NCI-H748 treated with DMSO at 0.1 percent for 48 hours (cell line): ENCODE measurements around the gene NGB.

Experiments
- DNase-seq: peaks from one replicate; lab custom pipeline; 2025; lab: John Stamatoyannopoulos, UW

The NGB gene

DNA sequence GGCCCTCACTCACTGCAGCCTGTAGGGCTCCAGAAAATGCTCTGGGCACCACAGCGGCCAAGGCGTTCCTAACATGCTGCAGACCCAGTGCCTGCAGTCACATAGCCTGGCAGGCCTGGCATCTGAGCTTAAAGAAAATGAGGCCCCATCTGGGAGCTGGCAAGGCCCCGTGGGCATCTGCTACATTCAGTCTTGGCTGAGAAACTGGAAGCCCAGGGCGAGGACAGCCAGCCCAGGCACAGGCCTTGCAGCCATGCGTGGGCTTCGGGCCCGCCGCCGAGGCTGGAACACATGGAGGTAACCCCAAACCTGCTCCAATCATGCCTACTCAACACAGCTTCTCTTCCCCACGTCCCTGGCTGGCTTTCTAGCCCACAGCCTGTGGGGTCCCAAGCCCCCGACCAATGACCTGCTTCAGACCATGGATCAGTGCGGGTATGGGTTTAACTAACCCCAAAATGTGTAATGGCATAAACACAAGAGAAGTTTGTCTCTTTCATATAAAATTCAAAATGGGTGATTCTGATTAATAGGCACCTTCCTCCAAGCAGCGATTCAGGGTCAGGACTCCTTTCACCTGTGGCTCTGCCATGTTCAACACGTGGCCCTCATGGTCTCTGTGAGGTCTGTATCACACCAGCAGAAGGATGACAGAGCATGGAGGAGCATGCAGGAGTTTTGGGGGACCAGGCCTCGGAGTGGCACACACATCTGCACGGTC lies 6.4 kb downstream of the NGB start:
- no peak for DNase-seq

GRCh38 chr14:77260631-77261030 lies 10.4 kb downstream of the NGB start:
- no peak for DNase-seq

GRCh38 chr14:77260199-77260598 lies 10.8 kb downstream of the NGB start:
- DNase-seq = no peak

GRCh38 chr14:77259025-77259715 lies 11.8 kb downstream of the NGB start:
- no peak for DNase-seq

GRCh38 chr14:77258566-77258965 lies 12.4 kb downstream of the NGB start:
- no peak for DNase-seq

GRCh38 chr14:77257700-77258099 lies 13.3 kb downstream of the NGB start:
- no peak for DNase-seq

DNA sequence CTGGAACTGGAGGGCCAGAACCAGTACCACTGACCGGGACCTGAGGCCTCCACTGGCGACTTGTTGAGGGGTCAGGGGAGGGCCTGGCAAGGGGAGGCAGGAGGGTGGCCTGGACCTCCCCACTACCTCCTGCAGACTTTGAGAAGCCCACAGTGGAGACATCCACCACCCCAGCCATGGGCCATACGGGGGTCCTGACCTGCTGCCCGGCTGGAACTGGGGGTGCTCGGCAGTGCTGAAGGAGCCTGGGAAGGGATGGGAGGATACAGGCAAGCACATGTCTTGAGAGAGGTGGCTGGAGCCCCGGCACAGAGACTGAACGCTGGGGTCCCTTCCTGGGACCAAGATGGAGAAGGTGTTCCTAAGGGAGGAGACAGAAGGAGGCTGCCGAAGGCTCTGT lies 14.3 kb downstream of the NGB start:
- DNase-seq = no peak

DNA sequence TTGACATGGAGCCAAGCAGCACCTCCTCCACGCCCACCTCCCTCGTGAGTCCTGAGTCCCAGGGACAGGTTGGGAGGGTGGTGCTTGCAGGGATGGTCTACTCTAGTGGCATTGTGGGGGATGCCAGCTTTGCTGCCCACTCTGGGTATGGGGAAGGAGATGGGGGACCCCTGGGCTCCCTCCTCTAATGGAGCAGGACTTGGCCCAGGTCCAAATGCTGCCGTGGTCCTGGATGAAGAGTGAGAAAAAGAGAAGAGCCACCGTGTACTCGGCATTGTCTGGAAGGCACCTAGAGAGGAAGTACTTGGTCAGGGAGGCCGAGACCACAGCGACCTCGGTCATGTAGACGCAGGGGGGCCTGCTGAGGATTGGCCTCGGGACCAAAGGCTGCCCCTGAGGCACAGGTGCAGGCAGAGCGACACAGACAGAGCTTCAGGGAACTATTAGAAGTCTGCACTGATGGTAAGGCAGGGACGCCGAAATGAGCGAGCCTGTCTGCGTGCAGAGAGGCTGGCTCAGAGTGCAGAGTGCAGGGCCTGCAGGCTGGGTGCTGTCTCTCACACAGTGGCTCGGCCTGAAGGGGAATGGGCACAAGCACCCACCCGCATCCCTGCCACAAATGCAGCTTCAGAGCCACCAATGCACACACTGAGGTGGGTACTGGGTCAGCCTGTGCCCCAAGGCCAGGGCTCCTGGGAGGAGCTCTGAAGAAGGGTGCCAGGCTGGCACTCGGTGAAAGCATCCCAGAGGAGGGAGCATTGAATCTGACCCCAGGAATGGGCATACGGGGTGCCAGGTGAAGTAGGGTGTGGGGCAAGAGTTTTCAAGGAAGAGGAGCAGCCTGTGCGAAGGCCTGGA lies 17.4 kb downstream of the NGB start:
- no peak for DNase-seq

- no peak for DNase-seq
Observed at GRCh38 chr14:77251870-77252269, 19.1 kb downstream of the NGB start.

- DNase-seq = no peak
Observed at GRCh38 chr14:77250927-77251326, 20.1 kb downstream of the NGB start.

GRCh38 chr14:77249286-77249685 lies 21.7 kb downstream of the NGB start:
- DNase-seq = no peak

GRCh38 chr14:77248666-77249065 lies 22.3 kb downstream of the NGB start:
- DNase-seq = no peak

GRCh38 chr14:77246784-77247183 lies 24.2 kb downstream of the NGB start:
- DNase-seq = no peak

- no peak for DNase-seq
Observed at GRCh38 chr14:77245820-77246219, 25.2 kb downstream of the NGB start.

DNA sequence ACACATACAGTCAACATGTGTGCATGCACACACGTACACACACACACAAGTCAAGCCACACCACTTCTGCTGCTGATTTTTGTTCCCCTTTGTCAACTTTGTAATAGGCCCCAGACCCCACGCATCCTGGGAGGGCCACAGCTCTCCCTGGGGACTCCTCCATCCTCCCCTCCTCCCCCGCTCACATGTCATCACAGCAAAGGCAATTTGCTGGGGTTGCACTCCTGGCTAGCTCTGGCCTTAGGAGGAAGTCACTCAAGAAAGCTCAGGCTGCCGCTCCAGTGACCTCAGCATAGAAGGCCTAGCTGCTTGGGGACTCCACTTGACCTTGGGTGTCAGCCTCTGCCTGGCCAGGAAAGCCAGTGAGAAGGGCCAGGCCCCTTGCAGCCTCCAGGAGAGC lies 27.2 kb downstream of the NGB start:
- DNase-seq = no peak

DNA sequence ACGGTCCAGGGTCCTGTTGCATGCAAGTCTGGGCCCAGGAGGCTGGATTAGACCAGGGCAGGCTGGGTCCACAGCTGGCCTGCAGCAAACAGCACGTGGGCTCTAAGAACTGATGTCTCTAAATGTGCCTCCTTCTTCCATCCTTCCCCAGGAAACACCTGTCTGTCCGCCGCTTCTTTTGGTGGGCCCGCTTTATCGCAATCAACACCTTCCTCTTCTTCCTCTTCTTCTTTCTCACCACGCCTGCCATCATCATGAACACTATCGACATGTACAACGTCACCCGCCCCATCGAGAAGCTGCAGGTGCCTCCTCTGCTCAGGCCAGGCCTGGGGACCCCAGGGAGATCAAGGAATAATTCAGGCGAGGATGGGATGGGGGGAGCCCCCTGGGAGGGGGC lies 28.3 kb downstream of the NGB start:
- DNase-seq = no peak

- no peak for DNase-seq
Observed at GRCh38 chr14:77241955-77242354, 29.1 kb downstream of the NGB start.

DNA sequence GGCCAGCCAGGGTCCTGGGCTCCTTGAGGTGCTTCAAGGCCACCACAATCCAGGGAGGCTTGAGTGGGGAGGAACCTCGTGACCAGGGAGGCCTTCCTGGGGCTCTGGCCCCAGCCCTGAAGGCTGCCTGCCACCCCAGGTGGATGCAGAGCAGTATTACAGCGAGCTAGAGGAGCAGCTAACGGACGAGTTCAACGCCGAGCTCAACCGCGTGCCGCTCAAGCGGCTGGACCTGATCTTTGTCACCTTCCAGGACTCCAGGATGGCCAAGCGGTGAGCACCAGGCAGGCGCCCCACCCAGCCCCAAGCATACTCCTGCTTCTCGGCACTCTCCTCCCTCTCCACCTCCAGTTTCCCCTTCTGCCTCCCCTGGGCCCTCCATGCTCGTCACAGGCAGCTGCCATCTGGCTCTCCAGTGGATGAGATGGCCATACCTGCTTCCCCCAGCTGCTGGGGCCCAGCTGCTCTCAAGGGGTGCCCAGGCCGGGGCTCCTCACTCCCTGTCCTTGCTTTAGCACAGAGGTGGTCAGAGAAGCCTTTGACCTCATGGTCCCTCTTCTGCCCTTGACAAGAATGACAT lies 30.6 kb downstream of the NGB start:
- DNase-seq = no peak

DNA sequence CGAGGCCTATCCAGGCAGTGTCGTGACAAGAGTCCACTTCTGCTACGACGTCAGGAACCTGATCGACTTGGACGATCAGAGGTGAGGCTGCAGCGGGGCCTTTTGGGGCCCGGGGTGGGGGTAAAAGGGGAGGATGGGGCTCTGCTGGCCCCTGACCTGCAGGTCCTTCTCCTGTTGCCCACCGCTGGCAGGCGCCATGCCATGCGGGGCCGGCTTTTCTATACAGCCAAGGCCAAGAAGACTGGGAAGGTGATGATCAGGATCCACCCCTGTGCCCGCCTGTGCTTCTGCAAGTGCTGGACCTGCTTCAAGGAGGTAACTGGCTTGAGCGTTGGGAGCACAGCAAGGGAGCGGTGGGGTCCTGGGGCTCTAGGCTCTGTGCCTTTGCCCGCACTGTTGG lies 31.6 kb downstream of the NGB start:
- DNase-seq = no peak

DNA sequence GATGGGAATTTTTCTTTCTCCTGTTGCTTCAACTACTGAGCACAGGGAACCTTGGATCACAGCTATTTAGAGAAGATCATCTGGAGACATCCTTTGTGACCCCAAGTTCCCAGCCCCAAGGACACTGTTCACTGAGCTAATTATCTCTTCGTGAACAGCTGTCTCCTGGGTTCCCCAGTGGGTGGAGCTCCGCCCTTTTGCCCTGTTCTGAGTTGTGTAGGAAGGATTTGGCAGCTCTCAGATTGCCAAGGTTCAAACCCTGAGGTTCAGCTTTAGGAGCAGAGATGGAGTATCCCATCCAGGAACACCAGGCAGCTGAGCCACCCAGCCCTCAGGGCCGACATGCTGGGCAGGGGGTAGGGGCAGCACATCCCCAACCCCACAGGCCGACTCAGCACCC lies 32.0 kb downstream of the NGB start:
- no peak for DNase-seq

DNA sequence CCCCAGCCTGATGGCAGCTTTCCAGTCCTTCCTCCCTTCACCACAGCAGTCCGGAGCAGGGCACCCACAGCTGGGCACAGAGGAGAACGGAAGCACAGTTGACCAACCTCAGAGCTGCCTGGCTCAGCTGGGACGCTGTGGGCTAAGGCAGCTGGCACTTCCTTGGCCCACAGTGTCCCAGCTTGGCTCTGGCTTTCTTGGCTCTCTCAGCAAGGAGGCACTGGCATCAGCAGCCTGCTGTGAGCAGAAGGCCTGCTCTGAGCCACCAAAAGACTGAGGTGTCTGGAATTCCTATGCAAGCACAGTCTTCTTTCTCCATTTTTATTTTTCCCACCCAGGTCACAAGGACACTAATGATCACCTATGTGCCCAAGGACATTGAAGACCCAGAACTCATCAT lies 32.6 kb downstream of the NGB start:
- DNase-seq = no peak

DNA sequence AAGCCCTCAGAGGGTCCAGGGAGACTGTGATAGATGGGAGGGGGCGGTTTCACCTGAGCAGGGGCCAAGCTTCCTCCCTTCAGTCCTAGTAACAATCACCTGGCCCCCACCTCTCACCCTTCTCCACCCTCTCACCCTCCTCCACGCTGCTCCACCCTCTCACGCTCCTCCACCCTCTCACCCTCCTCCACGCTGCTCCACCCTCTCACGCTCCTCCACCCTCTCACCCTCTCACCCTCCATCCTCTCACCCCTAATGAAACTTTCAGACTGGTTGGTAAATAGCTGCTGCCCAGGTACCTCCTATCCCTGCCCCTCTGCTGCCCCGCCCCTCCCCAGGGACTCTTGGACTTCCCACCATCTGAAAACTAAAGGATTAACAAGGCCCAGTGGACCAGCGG lies 34.2 kb downstream of the NGB start:
- DNase-seq = no peak

- no peak for DNase-seq
Observed at GRCh38 chr14:77231721-77232120, 39.3 kb downstream of the NGB start.
